Astrocyte (in vitro differentiated cells and primary cell): ENCODE data around the gene TEAD1.

Experiments
- CTCF ChIP-seq: IDR thresholded peaks from 2 replicates; pipeline ENCODE4 v1.5.1; 2011; ENCODE audit warnings: low read depth, mild to moderate bottlenecking, inconsistent platforms, low read length, moderate library complexity; ENCODE audit not compliant: insufficient read depth
- EZH2 ChIP-seq: IDR thresholded peaks from 2 replicates; pipeline ENCODE4 v1.6.1; 2012; ENCODE audit warnings: mild to moderate bottlenecking, low read length, inconsistent platforms; ENCODE audit not compliant: insufficient read depth

- TF ChIP-seq CTCF: no peak
- no peak for TF ChIP-seq EZH2
Observed at GRCh38 chr11:12943311-12943710, 269.1 kb downstream of the TEAD1 start.
